GM13976 (cell line): Measurements from ENCODE around the gene UBR2.
"Not testable (repeated sequence)": the region's sequence is repeated elsewhere in the genome, so short reads cannot be mapped to it uniquely, and the experiment has no call there.

ENCODE experiments used
- DNase-seq: peaks from one replicate; pipeline ENCODE4 v3.0.0; 2012; ENCODE audit warnings: low spot score
- CTCF ChIP-seq: IDR thresholded peaks from 2 replicates; pipeline ENCODE4 v1.5.1; 2012; ENCODE audit warnings: borderline replicate concordance, mild to moderate bottlenecking; ENCODE audit not compliant: insufficient read depth; ENCODE audit errors: extremely low read depth, missing control alignments, control extremely low read depth
- in situ Hi-C: fragments of 300-500 bp; cut with MboI; formaldehyde crosslinking; loops from one replicate; pipeline ENCODE4 v1.12.0; 2022; ENCODE audit warnings: low sequenced_read_pairs, mixed read lengths, inconsistent platforms; ENCODE audit not compliant: unreplicated experiment

UBR2 gene

GRCh38 chr6:42694586-42694985 lies 130.8 kb downstream of the UBR2 start:
- no peak for TF ChIP-seq CTCF
- in situ Hi-C loops = no loop called here
- DNase-seq = no peak

GRCh38 chr6:42696526-42697267 lies 132.9 kb downstream of the UBR2 start:
- TF ChIP-seq CTCF = no peak
- no peak for DNase-seq
- in situ Hi-C loops = no loop called here

- no peak for DNase-seq
- in situ Hi-C loops = no loop called here
- no peak for TF ChIP-seq CTCF
These were observed 133.4 kb downstream of the UBR2 start for GRCh38 chr6:42697268-42697655.

GRCh38 chr6:42698217-42698616 lies 134.4 kb downstream of the UBR2 start:
- in situ Hi-C loops = no loop called here
- TF ChIP-seq CTCF = no peak
- DNase-seq = no peak

- in situ Hi-C loops = no loop called here
- TF ChIP-seq CTCF = no peak
- DNase-seq = no peak
These were observed 138.4 kb downstream of the UBR2 start for GRCh38 chr6:42702200-42702599.

GRCh38 chr6:42702786-42703185 lies 139.0 kb downstream of the UBR2 start:
- DNase-seq, in situ Hi-C loops: not testable (repeated sequence)

- in situ Hi-C loops = no loop called here
- DNase-seq = no peak
- TF ChIP-seq CTCF = no peak
These were observed 140.6 kb downstream of the UBR2 start for GRCh38 chr6:42704251-42704936.
